LNCaP clone FGC (cell line): ENCODE measurements around the gene IL17REL.

Experiments
- DNase-seq: peaks from one replicate; pipeline ENCODE4 v3.0.0-alpha.2; 2011; ENCODE audit warnings: low read depth
- H3K4me3 ChIP-seq: 2 replicates; pipeline ENCODE4 v1.5.1; 2011; ENCODE audit warnings: mild to moderate bottlenecking, low read depth, low read length, control low read depth
- CTCF ChIP-seq: IDR thresholded peaks from 2 replicates; pipeline ENCODE4 v1.5.1; 2012; ENCODE audit warnings: mild to moderate bottlenecking; ENCODE audit not compliant: control insufficient read depth, insufficient read depth; ENCODE audit errors: extremely low read depth

Gene IL17REL

GRCh38 chr22:50019316-50019715, 6.8 kb upstream of the IL17REL start:
- H3K4me3 ChIP-seq: no peak overlapping the region
- no peak for DNase-seq
- TF ChIP-seq CTCF: no peak

- no peak for DNase-seq
- no peak overlapping the region for H3K4me3 ChIP-seq
- no peak for TF ChIP-seq CTCF
These were observed 6.2 kb upstream of the IL17REL start for GRCh38 chr22:50018608-50019285.

GRCh38 chr22:50017701-50018224, 5.2 kb upstream of the IL17REL start:
- no peak for TF ChIP-seq CTCF
- DNase-seq: no peak
- H3K4me3 ChIP-seq: no peak overlapping the region

- TF ChIP-seq CTCF: no peak
- no peak overlapping the region for H3K4me3 ChIP-seq
- no peak for DNase-seq
These were observed 4.6 kb upstream of the IL17REL start for GRCh38 chr22:50016988-50017700.

- DNase-seq: no peak
- no peak for TF ChIP-seq CTCF
- no peak overlapping the region for H3K4me3 ChIP-seq
These were observed 3.9 kb upstream of the IL17REL start for GRCh38 chr22:50016308-50016987.

GRCh38 chr22:50015451-50016307, 3.1 kb upstream of the IL17REL start:
- no peak overlapping the region for H3K4me3 ChIP-seq
- no peak for DNase-seq
- no peak for TF ChIP-seq CTCF
